ENCODE results near the gene DLG2. TPM values are rescaled to one million over a fixed set of nuclear protein-coding genes. Genes with fewer than 3 reads are reported as not detected.

The DLG2 gene
- total RNA-seq, 1 experiment from 2014 or later = 2.7 TPM

DNA sequence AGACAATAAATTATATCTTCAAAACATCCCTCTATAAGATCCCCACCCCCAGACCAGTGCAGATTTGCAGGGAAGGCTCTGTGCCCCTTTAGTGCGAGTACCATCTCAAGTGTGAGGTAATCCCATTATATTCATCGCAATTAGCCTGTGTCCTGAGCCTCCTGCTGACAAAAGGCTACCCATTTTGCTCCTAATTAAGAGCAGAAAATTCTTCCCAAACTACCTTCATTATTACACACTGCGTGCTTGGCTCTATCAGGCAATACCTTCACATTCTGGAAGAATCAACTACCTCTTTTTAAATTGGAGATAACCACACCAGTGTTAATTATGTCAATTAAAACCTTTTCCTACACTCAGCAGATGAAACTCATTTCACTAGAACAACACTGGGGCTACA lies 1207.5 kb downstream of the DLG2 start:
- Histone ChIP-seq H3K27me3 (ENCODE audit: low read length) (no peaks in the 10 kb centered on the region; the same call in 1 of the 2 replicates), H3K4me1 (ENCODE audit: low read length) (peaks cover 5% of the 10 kb centered on the region; the same call in 1 of the 2 replicates), H2AFZ (ENCODE audit: low read length) (no peak overlapping the region), H3K4me2 (ENCODE audit: low read depth, low read length, poor library complexity, severe bottlenecking) (no peak overlapping the region), H3K4me3 (ENCODE audit: low read length) (no peak overlapping the region), H3K27ac (ENCODE audit: low read length) (no peak overlapping the region), H3K9me2 (replicated peaks; ENCODE audit: insufficient read depth, low read length) (no peaks in the 10 kb centered on the region), H3K36me3 (ENCODE audit: insufficient read depth, low read length) (no peaks in the 10 kb centered on the region), H4K20me1 (ENCODE audit: insufficient read depth, low read depth, low read length) (no peaks in the 10 kb centered on the region), H3K79me2 (ENCODE audit: low read length) (no peaks in the 10 kb centered on the region), H3K9ac (ENCODE audit: low read length) (no peak overlapping the region), H3K9me3 (ENCODE audit: low read length) (no peaks in the 10 kb centered on the region)
- DNase-seq = no peak

DNA sequence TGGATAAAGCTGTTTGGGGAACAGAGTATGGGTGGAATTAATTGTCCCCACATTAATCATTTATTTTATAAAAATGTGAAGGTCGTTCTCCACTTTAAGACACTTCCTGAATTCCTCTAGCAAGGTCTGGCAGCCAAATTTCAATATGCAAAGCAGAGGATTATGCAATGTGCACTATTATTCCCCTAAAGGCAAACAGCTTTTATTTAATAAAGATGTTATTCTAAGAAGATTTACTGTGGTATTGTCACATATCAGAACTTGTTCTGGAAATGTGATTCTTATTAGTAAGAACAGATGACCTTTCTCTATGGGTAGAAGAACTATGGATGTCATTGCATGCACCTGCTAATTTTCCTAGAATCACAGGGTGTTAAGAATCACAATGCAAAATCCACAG lies 1212.2 kb downstream of the DLG2 start:
- Histone ChIP-seq H3K9me2 (replicated peaks; ENCODE audit: insufficient read depth, low read length) (no peaks in the 10 kb centered on the region), H3K79me2 (ENCODE audit: low read length) (no peaks in the 10 kb centered on the region), H3K27ac (ENCODE audit: low read length) (no peak overlapping the region), H3K36me3 (ENCODE audit: insufficient read depth, low read length) (no peaks in the 10 kb centered on the region), H3K9me3 (ENCODE audit: low read length) (no peaks in the 10 kb centered on the region), H2AFZ (ENCODE audit: low read length) (no peak overlapping the region), H3K27me3 (ENCODE audit: low read length) (no peaks in the 10 kb centered on the region; the same call in 1 of the 2 replicates), H3K4me3 (ENCODE audit: low read length) (no peak overlapping the region), H4K20me1 (ENCODE audit: insufficient read depth, low read depth, low read length) (no peaks in the 10 kb centered on the region), H3K4me2 (ENCODE audit: low read depth, low read length, poor library complexity, severe bottlenecking) (no peak overlapping the region), H3K4me1 (ENCODE audit: low read length) (peaks cover 7% of the 10 kb centered on the region; the same call in 1 of the 2 replicates), H3K9ac (ENCODE audit: low read length) (no peak overlapping the region)
- no peak for DNase-seq

- no peaks in the 10 kb centered on the region for H3K79me2 ChIP-seq (ENCODE audit: low read length)
- H3K9ac ChIP-seq (ENCODE audit: low read length) = no peak overlapping the region
- H2AFZ ChIP-seq (ENCODE audit: low read length) = no peak overlapping the region
- no peak for DNase-seq
- no peaks in the 10 kb centered on the region for H3K9me3 ChIP-seq (ENCODE audit: low read length)
- H3K4me2 ChIP-seq (ENCODE audit: low read depth, low read length, poor library complexity, severe bottlenecking) = no peak overlapping the region
- no peak overlapping the region for H3K4me3 ChIP-seq (ENCODE audit: low read length)
- H3K4me1 ChIP-seq (ENCODE audit: low read length) = peaks cover 7% of the 10 kb centered on the region; the same call in 1 of the 2 replicates
- no peaks in the 10 kb centered on the region for H3K36me3 ChIP-seq (ENCODE audit: insufficient read depth, low read length)
- no peak overlapping the region for H3K27ac ChIP-seq (ENCODE audit: low read length)
- no peaks in the 10 kb centered on the region; the same call in 1 of the 2 replicates for H3K27me3 ChIP-seq (ENCODE audit: low read length)
- H4K20me1 ChIP-seq (ENCODE audit: insufficient read depth, low read depth, low read length) = no peaks in the 10 kb centered on the region
- no peaks in the 10 kb centered on the region for H3K9me2 ChIP-seq (replicated peaks; ENCODE audit: insufficient read depth, low read length)
Observed at GRCh38 chr11:84413549-84413948, 1213.6 kb downstream of the DLG2 start.

DNA sequence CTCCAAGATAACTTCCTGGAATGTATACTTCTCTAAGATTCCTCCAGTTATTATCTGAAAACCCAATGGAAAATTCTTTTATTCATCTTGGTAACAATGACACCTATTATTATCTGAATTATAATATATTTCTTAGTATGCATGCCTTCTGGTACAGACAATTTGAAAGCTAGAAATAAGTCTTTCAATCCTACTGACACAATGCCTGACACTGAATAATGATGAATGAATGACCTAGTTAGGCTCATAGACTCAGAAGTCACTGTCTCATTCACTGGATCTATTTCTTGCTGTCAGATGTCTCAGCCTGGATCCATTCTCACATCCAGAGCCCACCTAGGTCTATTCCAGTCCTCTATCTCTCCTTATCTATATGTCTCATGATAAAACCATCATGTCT lies 1214.3 kb downstream of the DLG2 start:
- no peak overlapping the region for H2AFZ ChIP-seq (ENCODE audit: low read length)
- H3K9ac ChIP-seq (ENCODE audit: low read length) = no peak overlapping the region
- DNase-seq = no peak
- H3K79me2 ChIP-seq (ENCODE audit: low read length) = no peaks in the 10 kb centered on the region
- no peak overlapping the region for H3K4me3 ChIP-seq (ENCODE audit: low read length)
- H3K9me3 ChIP-seq (ENCODE audit: low read length) = no peaks in the 10 kb centered on the region
- H3K4me1 ChIP-seq (ENCODE audit: low read length) = peaks cover 7% of the 10 kb centered on the region; the same call in 1 of the 2 replicates
- H3K27me3 ChIP-seq (ENCODE audit: low read length) = no peaks in the 10 kb centered on the region; the same call in 1 of the 2 replicates
- H4K20me1 ChIP-seq (ENCODE audit: insufficient read depth, low read depth, low read length) = no peaks in the 10 kb centered on the region
- H3K36me3 ChIP-seq (ENCODE audit: insufficient read depth, low read length) = no peaks in the 10 kb centered on the region
- no peak overlapping the region for H3K4me2 ChIP-seq (ENCODE audit: low read depth, low read length, poor library complexity, severe bottlenecking)
- H3K27ac ChIP-seq (ENCODE audit: low read length) = no peak overlapping the region
- H3K9me2 ChIP-seq (replicated peaks; ENCODE audit: insufficient read depth, low read length) = no peaks in the 10 kb centered on the region

- Histone ChIP-seq H3K79me2 (ENCODE audit: low read length) (no peaks in the 10 kb centered on the region), H3K9me2 (replicated peaks; ENCODE audit: insufficient read depth, low read length) (no peaks in the 10 kb centered on the region), H3K36me3 (ENCODE audit: insufficient read depth, low read length) (no peaks in the 10 kb centered on the region), H3K4me1 (ENCODE audit: low read length) (no peaks in the 10 kb centered on the region), H4K20me1 (ENCODE audit: insufficient read depth, low read depth, low read length) (no peaks in the 10 kb centered on the region), H3K9me3 (ENCODE audit: low read length) (no peaks in the 10 kb centered on the region), H3K4me3 (ENCODE audit: low read length) (no peak overlapping the region), H2AFZ (ENCODE audit: low read length) (no peak overlapping the region), H3K4me2 (ENCODE audit: low read depth, low read length, poor library complexity, severe bottlenecking) (no peak overlapping the region), H3K27ac (ENCODE audit: low read length) (no peak overlapping the region), H3K9ac (ENCODE audit: low read length) (no peak overlapping the region), H3K27me3 (ENCODE audit: low read length) (no peaks in the 10 kb centered on the region; the same call in 1 of the 2 replicates)
- no peak for DNase-seq
Observed at GRCh38 chr11:84408946-84409411, 1218.2 kb downstream of the DLG2 start.

DNA sequence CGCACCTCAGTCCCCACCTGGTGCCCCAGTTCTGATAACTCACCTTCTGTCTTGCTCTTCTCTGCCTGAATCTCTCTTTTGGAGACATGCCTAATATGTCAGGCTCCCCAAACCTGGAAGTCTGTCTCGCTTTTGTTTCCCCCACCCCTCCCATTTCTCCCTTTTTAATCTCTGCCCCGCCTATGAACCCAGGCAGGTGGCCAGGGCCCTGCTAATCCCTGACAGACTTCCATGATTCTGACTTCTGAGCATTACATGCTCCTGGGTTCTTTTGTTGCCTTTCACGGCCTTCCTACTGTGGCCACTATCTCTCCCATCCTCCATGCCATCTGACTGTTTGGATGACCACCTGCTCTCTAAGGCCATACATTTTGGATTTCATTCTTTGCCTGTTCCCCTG lies 1220.1 kb downstream of the DLG2 start:
- no peak overlapping the region for H2AFZ ChIP-seq (ENCODE audit: low read length)
- no peaks in the 10 kb centered on the region for H3K9me3 ChIP-seq (ENCODE audit: low read length)
- H3K79me2 ChIP-seq (ENCODE audit: low read length) = no peaks in the 10 kb centered on the region
- no peak overlapping the region for H3K4me3 ChIP-seq (ENCODE audit: low read length)
- H3K9ac ChIP-seq (ENCODE audit: low read length) = no peak overlapping the region
- H3K36me3 ChIP-seq (ENCODE audit: insufficient read depth, low read length) = no peaks in the 10 kb centered on the region
- H3K4me1 ChIP-seq (ENCODE audit: low read length) = no peaks in the 10 kb centered on the region
- no peaks in the 10 kb centered on the region for H3K9me2 ChIP-seq (replicated peaks; ENCODE audit: insufficient read depth, low read length)
- H3K27ac ChIP-seq (ENCODE audit: low read length) = no peak overlapping the region
- H3K4me2 ChIP-seq (ENCODE audit: low read depth, low read length, poor library complexity, severe bottlenecking) = no peak overlapping the region
- no peaks in the 10 kb centered on the region for H3K27me3 ChIP-seq (ENCODE audit: low read length)
- no peak for DNase-seq
- no peaks in the 10 kb centered on the region for H4K20me1 ChIP-seq (ENCODE audit: insufficient read depth, low read depth, low read length)

DNA sequence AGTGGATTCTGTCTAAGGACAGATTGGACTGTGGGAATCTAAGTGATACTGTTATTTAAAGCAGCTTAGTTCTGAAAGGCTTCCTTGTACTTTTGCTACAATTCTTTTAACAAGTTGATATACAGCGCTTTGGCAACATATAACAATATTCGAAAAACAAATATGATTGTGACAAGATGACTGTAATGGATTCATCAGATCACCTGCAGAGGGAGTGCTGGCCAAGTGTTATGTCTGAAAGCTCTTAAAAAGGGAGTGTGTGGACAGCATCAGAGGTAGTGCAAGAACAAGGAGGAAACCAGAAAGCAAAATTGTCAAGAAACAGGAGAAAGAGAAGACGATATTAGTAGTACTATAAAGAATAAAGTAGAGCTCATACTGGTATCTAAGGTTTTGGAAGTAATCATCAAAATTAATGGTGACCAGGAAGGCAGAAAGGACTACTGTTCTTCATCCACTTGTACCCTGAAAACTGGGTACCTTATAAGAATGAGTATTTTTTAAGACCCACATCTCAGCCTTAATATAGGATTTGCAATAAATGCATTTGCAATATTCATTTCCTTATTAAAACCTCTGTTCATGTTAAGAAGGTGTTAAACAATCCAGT lies 1229.0 kb downstream of the DLG2 start:
- H3K27me3 ChIP-seq (ENCODE audit: low read length) = no peaks in the 10 kb centered on the region
- H3K27ac ChIP-seq (ENCODE audit: low read length) = no peak overlapping the region
- peak; percentile 71 for DNase-seq
- H3K4me3 ChIP-seq (ENCODE audit: low read length) = no peak overlapping the region
- no peaks in the 10 kb centered on the region for H4K20me1 ChIP-seq (ENCODE audit: insufficient read depth, low read depth, low read length)
- H3K4me1 ChIP-seq (ENCODE audit: low read length) = no peaks in the 10 kb centered on the region
- H3K9me2 ChIP-seq (replicated peaks; ENCODE audit: insufficient read depth, low read length) = no peaks in the 10 kb centered on the region
- H3K9me3 ChIP-seq (ENCODE audit: low read length) = no peaks in the 10 kb centered on the region
- no peak overlapping the region for H3K4me2 ChIP-seq (ENCODE audit: low read depth, low read length, poor library complexity, severe bottlenecking)
- no peak overlapping the region for H2AFZ ChIP-seq (ENCODE audit: low read length)
- no peaks in the 10 kb centered on the region for H3K79me2 ChIP-seq (ENCODE audit: low read length)
- H3K36me3 ChIP-seq (ENCODE audit: insufficient read depth, low read length) = no peaks in the 10 kb centered on the region
- H3K9ac ChIP-seq (ENCODE audit: low read length) = no peak overlapping the region

DNA sequence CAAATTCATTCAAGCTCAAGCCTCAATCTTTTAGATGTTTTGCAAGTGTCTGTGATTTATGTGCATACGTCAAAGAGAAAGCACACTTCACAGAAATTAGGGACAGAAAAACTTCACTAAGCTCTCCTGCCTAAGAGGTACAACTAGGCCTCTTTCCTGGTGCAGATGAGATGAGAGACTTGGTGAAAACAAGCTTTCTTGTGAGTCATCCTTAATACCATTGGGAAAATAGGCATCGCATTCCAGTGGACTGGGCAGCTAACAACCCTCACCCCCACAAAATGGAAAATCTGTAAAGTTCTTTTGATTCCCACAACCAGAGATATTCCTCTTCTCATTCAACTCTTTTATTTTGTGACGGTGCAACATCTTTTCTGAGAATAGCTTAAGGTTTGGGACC lies 1230.6 kb downstream of the DLG2 start:
- no peak overlapping the region for H3K4me2 ChIP-seq (ENCODE audit: low read depth, low read length, poor library complexity, severe bottlenecking)
- no peak overlapping the region for H3K27ac ChIP-seq (ENCODE audit: low read length)
- DNase-seq = no peak
- no peak overlapping the region for H3K9ac ChIP-seq (ENCODE audit: low read length)
- H3K36me3 ChIP-seq (ENCODE audit: insufficient read depth, low read length) = no peaks in the 10 kb centered on the region
- no peak overlapping the region for H2AFZ ChIP-seq (ENCODE audit: low read length)
- no peaks in the 10 kb centered on the region for H3K4me1 ChIP-seq (ENCODE audit: low read length)
- no peaks in the 10 kb centered on the region for H3K9me3 ChIP-seq (ENCODE audit: low read length)
- H4K20me1 ChIP-seq (ENCODE audit: insufficient read depth, low read depth, low read length) = no peaks in the 10 kb centered on the region
- no peaks in the 10 kb centered on the region for H3K79me2 ChIP-seq (ENCODE audit: low read length)
- H3K9me2 ChIP-seq (replicated peaks; ENCODE audit: insufficient read depth, low read length) = no peaks in the 10 kb centered on the region
- no peak overlapping the region for H3K4me3 ChIP-seq (ENCODE audit: low read length)
- no peaks in the 10 kb centered on the region for H3K27me3 ChIP-seq (ENCODE audit: low read length)

All from Karpas-422 (cell line).